22Rv1 (cell line): ENCODE results near the gene EZH2.

Experiments
- CTCF ChIP-seq: fragments of 450-650 bp; IDR thresholded peaks from 2 replicates; pipeline ENCODE4 v1.5.1; 2017; ENCODE audit warnings: mild to moderate bottlenecking
- ZFX ChIP-seq: fragments of 450-650 bp; IDR thresholded peaks from 2 replicates; pipeline ENCODE4 v1.6.1; 2017; ENCODE audit warnings: antibody characterized with exemption, borderline replicate concordance

DNA sequence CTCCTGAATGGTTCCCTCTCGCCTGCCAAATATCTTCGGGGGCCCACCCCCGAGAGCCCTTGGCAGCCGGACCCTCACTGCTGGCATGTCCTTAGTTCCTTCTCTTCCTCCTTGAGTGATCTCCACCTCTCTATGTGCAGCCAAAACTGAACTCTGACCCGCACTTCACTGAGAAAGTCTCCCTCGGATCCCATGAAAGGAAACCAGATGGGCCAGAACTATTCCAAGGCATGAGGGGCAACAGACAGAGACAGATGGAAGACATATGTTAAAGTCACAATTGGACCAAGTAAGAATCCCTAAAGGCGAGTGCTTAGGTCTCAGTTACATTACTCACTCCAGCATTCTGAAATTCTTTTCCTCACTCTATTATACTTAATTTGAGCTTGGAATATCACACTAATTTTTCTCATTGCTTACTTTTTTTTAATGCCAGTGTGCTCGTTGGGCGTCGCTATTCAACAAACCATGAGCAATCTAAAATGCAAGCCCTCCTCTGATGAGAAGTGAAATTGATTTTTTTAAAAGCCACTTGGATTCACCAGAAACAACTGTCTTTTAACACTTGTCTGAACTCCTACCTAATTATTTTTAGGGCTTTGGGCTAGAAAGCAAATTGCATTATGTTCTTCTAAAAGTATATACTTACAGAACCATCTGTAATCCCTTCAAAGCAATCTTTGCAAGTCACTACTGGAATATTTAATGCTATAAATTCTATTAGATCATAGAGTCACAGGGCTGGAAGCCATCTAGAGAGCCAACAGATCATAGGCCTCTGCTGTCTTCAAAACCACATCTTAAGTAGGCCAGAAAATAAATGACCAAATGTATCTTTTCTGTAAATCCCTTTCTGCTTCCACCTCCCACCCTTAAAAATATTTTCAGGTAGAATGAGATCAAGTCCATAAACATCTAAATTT lies 43.3 kb upstream of the EZH2 start:
- TF ChIP-seq CTCF (no peak), ZFX (no peak)
